Fibroblast of skin of back (primary cell): ENCODE measurements around the gene CADPS.

Experiments
- DNase-seq: peaks from one replicate; pipeline ENCODE4 v3.0.0-alpha.2; 2013

CADPS gene

GRCh38 chr3:62625268-62625667, 249.9 kb downstream of the CADPS start:
- no peak for DNase-seq

- DNase-seq: no peak
Measured at GRCh38 chr3:62624185-62624584, 251.0 kb downstream of the CADPS start.

- peak; percentile 60 for DNase-seq
Measured at GRCh38 chr3:62622553-62623174, 252.6 kb downstream of the CADPS start.

- DNase-seq: no peak
Measured at GRCh38 chr3:62621925-62622324, 253.3 kb downstream of the CADPS start.

GRCh38 chr3:62621176-62621575, 254.0 kb downstream of the CADPS start:
- DNase-seq: no peak

GRCh38 chr3:62615258-62615849, 259.9 kb downstream of the CADPS start:
- no peak for DNase-seq

- DNase-seq: no peak
Measured at GRCh38 chr3:62614527-62614926, 260.7 kb downstream of the CADPS start.

GRCh38 chr3:62611541-62612240, 263.5 kb downstream of the CADPS start:
- DNase-seq: peak; percentile 53

GRCh38 chr3:62607287-62608029, 267.8 kb downstream of the CADPS start:
- DNase-seq: peak; percentile 96

- DNase-seq: no peak
Measured at GRCh38 chr3:62605413-62606068, 269.7 kb downstream of the CADPS start.

- no peak for DNase-seq
Measured at GRCh38 chr3:62604751-62605351, 270.4 kb downstream of the CADPS start.

- DNase-seq: peak; percentile 90
Measured at GRCh38 chr3:62604298-62604697, 270.9 kb downstream of the CADPS start.

- DNase-seq: peak; percentile 37
Measured at GRCh38 chr3:62602987-62603386, 272.2 kb downstream of the CADPS start.

- DNase-seq: no peak
Measured at GRCh38 chr3:62602129-62602770, 273.0 kb downstream of the CADPS start.

- peak; percentile 85 for DNase-seq
Measured at GRCh38 chr3:62601238-62602070, 273.8 kb downstream of the CADPS start.

GRCh38 chr3:62600033-62600432, 275.2 kb downstream of the CADPS start:
- DNase-seq: no peak

- DNase-seq: no peak
Measured at GRCh38 chr3:62597491-62597890, 277.7 kb downstream of the CADPS start.

- DNase-seq: no peak
Measured at GRCh38 chr3:62592408-62592807, 282.8 kb downstream of the CADPS start.

- no peak for DNase-seq
Measured at GRCh38 chr3:62589078-62589477, 286.1 kb downstream of the CADPS start.

- peak; percentile 93 for DNase-seq
Measured at GRCh38 chr3:62587579-62588031, 287.6 kb downstream of the CADPS start.

- peak; percentile 57 for DNase-seq
Measured at GRCh38 chr3:62587169-62587568, 288.0 kb downstream of the CADPS start.
